SK-N-MC (cell line): ENCODE measurements around the gene SMOC1.

ENCODE experiments used
- DNase-seq: peaks from one replicate; pipeline ENCODE4 v3.0.0-alpha.2; 2011; ENCODE audit warnings: low read depth, low spot score
- H3K27ac ChIP-seq: fragments of 200-600 bp; sonication (generic); 2 replicates; pipeline ENCODE4 v1.5.1; 2016; ENCODE audit warnings: mixed run types
- H3K36me3 ChIP-seq: fragments of 200-600 bp; sonication (generic); 2 replicates; pipeline ENCODE4 v1.6.1; 2017; ENCODE audit warnings: antibody characterized with exemption, low read length, mixed read lengths; ENCODE audit not compliant: insufficient read depth
- H3K4me3 ChIP-seq: fragments of 200-600 bp; sonication (generic); 2 replicates; pipeline ENCODE4 v1.5.1; 2016
- H3K9ac ChIP-seq: fragments of 200-600 bp; sonication (generic); 2 replicates; pipeline ENCODE4 v1.8.0; 2017; ENCODE audit warnings: mixed run types, mixed read lengths; ENCODE audit not compliant: insufficient read length
- H3K9me3 ChIP-seq: fragments of 200-600 bp; sonication (generic); 2 replicates; pipeline ENCODE4 v1.6.1; 2017; ENCODE audit warnings: low read depth, mild to moderate bottlenecking, antibody characterized with exemption, low read length, moderate library complexity, mixed read lengths
- EZH2 ChIP-seq: fragments of 200-600 bp; sonication (generic); IDR thresholded peaks from one replicate; pipeline ENCODE4 v1.6.1; 2017; ENCODE audit warnings: antibody characterized with exemption
- FOXP2 ChIP-seq: optimal IDR thresholded peaks from 2 replicates; pipeline ENCODE3; 2011; ENCODE audit warnings: mild to moderate bottlenecking, moderate library complexity; ENCODE audit not compliant: insufficient read depth; ENCODE audit errors: extremely low read length, control extremely low read depth
- POLR2AphosphoS5 ChIP-seq: IDR thresholded peaks from 2 replicates; pipeline ENCODE4 v1.6.1; 2012; ENCODE audit warnings: mild to moderate bottlenecking, low read depth, low read length, borderline replicate concordance

The SMOC1 gene

DNA sequence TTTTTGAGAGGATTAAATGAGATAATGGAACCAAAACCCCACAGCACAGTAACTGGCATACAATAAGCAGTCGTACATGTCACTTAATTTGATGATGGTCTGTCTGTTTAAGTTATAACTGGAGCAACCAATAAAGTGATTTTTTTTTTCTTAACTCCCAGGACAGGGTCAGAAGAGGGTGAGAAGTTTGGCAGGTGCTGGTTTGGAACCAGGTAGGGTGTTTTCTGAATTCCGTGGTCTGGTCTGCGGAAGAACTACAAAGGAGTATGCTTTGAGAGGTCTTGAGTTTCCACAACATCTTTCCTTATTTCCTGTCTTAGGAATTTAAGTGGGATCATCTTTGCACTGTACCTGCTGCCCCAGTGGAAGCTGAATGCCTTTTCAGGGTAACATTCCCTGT lies 197.8 kb downstream of the SMOC1 start:
- no peaks in the 10 kb centered on the region for H3K36me3 ChIP-seq
- H3K9ac ChIP-seq: no peak overlapping the region
- TF ChIP-seq FOXP2 (no peak), POLR2AphosphoS5 (no peak), EZH2 (no peak)
- H3K4me3 ChIP-seq: no peak overlapping the region
- H3K27ac ChIP-seq: no peak overlapping the region
- no peaks in the 10 kb centered on the region for H3K9me3 ChIP-seq
- no peak for DNase-seq

DNA sequence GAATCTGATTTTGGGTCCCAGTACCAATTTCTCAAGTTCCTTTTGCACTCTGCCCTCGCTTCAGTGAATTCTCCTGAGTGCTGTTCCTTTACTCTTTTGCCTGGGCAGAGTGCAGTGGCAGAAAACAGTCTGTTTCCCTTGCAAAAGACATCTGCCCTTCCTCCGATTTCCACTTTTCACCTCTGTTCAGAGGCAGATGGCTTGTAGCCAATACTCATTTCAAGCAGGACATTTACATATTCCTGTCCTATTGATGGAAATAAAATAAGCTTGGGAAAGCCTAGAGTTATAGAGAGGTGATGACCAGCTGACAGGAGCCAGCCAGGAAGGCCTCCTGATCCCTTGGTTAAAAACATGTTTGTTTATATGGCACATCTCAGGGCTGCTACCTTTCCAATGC lies 198.5 kb downstream of the SMOC1 start:
- no peak for DNase-seq
- H3K36me3 ChIP-seq: no peaks in the 10 kb centered on the region
- no peak for TF ChIP-seq POLR2AphosphoS5
- TF ChIP-seq FOXP2: no peak
- TF ChIP-seq EZH2: no peak

DNA sequence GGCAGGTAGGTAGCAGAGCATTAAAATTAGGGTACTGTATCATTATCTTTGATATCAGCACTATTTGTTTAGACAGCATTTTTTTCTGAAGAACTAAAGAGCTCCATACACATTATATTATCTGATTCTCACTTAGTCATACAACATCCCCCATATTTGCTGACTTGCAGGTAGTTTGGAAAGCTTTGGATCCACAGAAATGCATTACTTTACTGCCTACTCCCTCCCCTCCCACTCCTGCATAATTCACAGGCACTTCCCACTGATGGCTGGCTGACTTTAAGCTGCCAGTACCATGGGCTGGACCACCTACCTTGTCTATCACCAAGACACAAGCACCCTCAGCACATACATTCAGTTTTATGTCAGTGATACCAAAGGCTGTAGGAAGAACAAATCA lies 199.1 kb downstream of the SMOC1 start:
- no peak for DNase-seq
- no peaks in the 10 kb centered on the region for H3K36me3 ChIP-seq
- H3K27ac ChIP-seq: no peak overlapping the region
- no peak overlapping the region for H3K4me3 ChIP-seq
- H3K9ac ChIP-seq: no peak overlapping the region
- TF ChIP-seq FOXP2 (no peak), EZH2 (no peak), POLR2AphosphoS5 (no peak)
- no peaks in the 10 kb centered on the region for H3K9me3 ChIP-seq

More for the DNA sequence above, 198.5 kb downstream of the SMOC1 start:
- no peak overlapping the region for H3K27ac ChIP-seq
- H3K9me3 ChIP-seq: no peaks in the 10 kb centered on the region
- H3K4me3 ChIP-seq: no peak overlapping the region
- no peak overlapping the region for H3K9ac ChIP-seq

DNA sequence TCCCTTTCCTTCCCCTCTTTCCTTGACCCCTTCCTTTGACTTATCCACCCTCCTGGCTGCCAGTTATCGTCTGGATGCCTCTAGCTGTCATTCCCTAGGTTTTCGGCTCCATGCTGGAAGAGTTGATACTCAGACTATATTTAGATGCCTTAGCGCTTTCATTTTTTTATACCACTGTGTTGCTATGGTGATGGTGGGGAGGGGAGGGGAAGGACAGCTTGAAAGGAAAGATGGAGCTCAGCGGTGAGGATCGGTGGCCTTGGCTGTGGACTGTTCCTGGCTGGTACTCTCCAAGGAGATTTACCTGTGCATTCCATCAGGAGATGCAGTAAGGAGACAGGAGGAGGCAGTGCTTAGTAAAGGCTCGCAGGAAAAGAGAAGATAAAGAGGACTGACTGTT lies 200.9 kb downstream of the SMOC1 start:
- Histone ChIP-seq H3K4me3 (no peak overlapping the region), H3K9ac (no peak overlapping the region), H3K36me3 (no peaks in the 10 kb centered on the region), H3K27ac (no peak overlapping the region), H3K9me3 (no peaks in the 10 kb centered on the region)
- TF ChIP-seq EZH2 (no peak), FOXP2 (no peak), POLR2AphosphoS5 (no peak)
- no peak for DNase-seq
